ENCODE measurements around the gene BCL2. TPM values are rescaled to one million over a fixed set of nuclear protein-coding genes. Genes with fewer than 3 reads are reported as not detected.

The BCL2 gene
- total RNA-seq, 1 donor from 2014 or later = 5.2 TPM

DNA sequence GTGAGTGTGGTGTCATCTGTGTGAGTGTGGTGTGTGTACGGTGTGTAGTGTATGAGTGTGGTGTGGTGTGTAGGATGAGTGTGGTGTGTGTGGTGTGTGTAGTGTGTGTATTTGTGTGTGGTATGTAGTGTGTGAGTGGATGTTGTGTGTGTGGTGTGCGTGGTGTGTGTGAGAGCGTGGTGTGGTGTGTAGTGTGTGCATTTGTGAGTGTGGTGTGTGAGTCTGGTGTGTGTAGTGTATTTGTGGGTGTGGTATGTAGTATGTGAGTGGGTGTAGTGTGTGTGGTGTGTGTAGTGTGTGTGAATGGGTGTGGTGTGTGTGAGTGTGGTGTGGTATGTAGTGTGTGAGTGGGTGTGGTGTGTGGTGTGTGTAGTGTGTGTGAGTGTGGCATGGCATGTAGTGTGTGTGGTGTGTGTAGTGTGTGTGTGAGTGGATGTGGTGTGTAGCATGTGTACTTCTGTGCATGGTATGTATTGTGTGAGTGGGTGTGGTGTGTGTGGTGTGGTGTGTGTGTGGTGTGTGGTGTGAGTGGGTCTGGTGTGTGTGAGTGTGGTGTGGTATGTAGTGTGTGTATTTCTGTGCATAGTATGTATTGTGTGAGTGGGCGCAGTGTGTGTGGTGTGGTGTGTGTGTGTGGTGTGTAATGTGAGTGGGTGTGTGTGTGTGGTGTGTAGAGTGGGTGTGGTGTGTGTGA is 227.8 kb downstream of the BCL2 start:
- H3K27me3 ChIP-seq (ENCODE audit: control insufficient read depth, insufficient read depth, low read length) = no peaks in the 10 kb centered on the region
- no peak for TF ChIP-seq CTCF (IDR thresholded peaks at IDR 0.05; ENCODE audit: insufficient read depth, low read length, poor library complexity, severe bottlenecking)

DNA sequence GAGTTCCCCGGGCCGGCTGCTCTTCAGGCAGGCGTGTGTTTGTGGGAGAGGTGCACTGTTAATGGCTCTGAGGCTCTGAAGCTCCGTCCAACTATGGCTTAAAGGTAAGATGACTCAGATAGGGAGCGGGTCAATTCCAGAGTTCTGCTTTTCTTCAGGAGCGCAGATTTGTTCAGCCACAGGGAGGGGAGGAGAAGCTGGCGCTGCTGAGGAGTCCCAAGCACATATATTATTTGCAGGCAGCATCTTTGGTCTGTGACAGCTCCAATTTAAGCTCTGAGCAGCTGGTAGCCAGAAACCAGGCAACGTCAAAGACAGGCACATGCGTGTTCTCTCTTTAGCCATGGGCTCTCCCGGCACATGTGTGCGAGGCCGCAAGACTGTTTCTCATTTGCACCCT is 229.2 kb downstream of the BCL2 start:
- TF ChIP-seq CTCF (IDR thresholded peaks at IDR 0.05; ENCODE audit: insufficient read depth, low read length, poor library complexity, severe bottlenecking) = no peak
- no peak for DNase-seq (ENCODE audit: low read depth)
- H3K27me3 ChIP-seq (ENCODE audit: control insufficient read depth, insufficient read depth, low read length) = no peaks in the 10 kb centered on the region
- no peaks in the 10 kb centered on the region for H3K36me3 ChIP-seq (ENCODE audit: control insufficient read depth, insufficient read depth, low read length)
- no peak overlapping the region for H3K4me3 ChIP-seq (ENCODE audit: low read depth, low read length)

More for the DNA sequence above, 227.8 kb downstream of the BCL2 start:
- no peak for DNase-seq (ENCODE audit: low read depth)
- Histone ChIP-seq H3K4me3 (ENCODE audit: low read depth, low read length) (no peak overlapping the region), H3K36me3 (ENCODE audit: control insufficient read depth, insufficient read depth, low read length) (no peaks in the 10 kb centered on the region)

- Histone ChIP-seq H3K4me3 (ENCODE audit: low read depth, low read length) (no peak overlapping the region), H3K36me3 (ENCODE audit: control insufficient read depth, insufficient read depth, low read length) (no peaks in the 10 kb centered on the region), H3K27me3 (ENCODE audit: control insufficient read depth, insufficient read depth, low read length) (no peaks in the 10 kb centered on the region)
- TF ChIP-seq CTCF (IDR thresholded peaks at IDR 0.05; ENCODE audit: insufficient read depth, low read length, poor library complexity, severe bottlenecking) = no peak
- DNase-seq (ENCODE audit: low read depth) = no peak
Measured at GRCh38 chr18:63089041-63089440, 230.5 kb downstream of the BCL2 start.

DNA sequence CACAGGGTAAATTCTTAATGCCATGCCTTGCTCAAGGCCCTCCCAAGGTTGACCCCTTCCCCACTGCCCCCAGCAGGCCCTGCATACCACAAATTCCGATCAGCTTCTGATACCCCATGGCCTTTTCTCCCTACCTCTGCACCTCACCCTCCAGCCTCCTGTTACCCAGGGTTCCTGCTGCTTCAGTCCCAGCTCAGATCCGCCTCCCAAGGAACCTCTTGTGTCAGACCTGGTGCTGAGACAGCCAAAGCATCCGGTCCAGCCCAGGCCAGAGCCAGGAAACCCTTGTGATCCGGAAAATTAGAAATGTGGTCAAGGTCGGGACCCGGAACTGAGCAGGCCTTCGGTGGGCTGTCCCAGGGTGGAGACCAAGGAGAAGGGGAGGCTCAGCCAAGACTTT is 231.3 kb downstream of the BCL2 start:
- DNase-seq (ENCODE audit: low read depth) = no peak
- H3K36me3 ChIP-seq (ENCODE audit: control insufficient read depth, insufficient read depth, low read length) = no peaks in the 10 kb centered on the region
- no peak overlapping the region for H3K4me3 ChIP-seq (ENCODE audit: low read depth, low read length)
- no peaks in the 10 kb centered on the region for H3K27me3 ChIP-seq (ENCODE audit: control insufficient read depth, insufficient read depth, low read length)
- TF ChIP-seq CTCF (IDR thresholded peaks at IDR 0.05; ENCODE audit: insufficient read depth, low read length, poor library complexity, severe bottlenecking) = no peak

GRCh38 chr18:63087421-63088230 is 231.9 kb downstream of the BCL2 start:
- no peak for TF ChIP-seq CTCF (IDR thresholded peaks at IDR 0.05; ENCODE audit: insufficient read depth, low read length, poor library complexity, severe bottlenecking)
- Histone ChIP-seq H3K27me3 (ENCODE audit: control insufficient read depth, insufficient read depth, low read length) (no peaks in the 10 kb centered on the region), H3K36me3 (ENCODE audit: control insufficient read depth, insufficient read depth, low read length) (no peaks in the 10 kb centered on the region), H3K4me3 (ENCODE audit: low read depth, low read length) (no peak overlapping the region)
- no peak for DNase-seq (ENCODE audit: low read depth)
